Heart left ventricle (tissue), 13 donors: ENCODE measurements around the gene DYNC1H1.

ENCODE experiments used
- CTCF ChIP-seq, 12 donors: fragments of 200-600 bp; sonication (generic) in 4 of 12; IDR thresholded peaks; one replicate each; pipeline versions ENCODE4 v1.5.0 to v1.8.0; 2018 to 2022; ENCODE audit warnings: antibody characterized with exemption in 12 of 12, mild to moderate bottlenecking in 5 of 12
- POLR2A ChIP-seq, 2 donors: fragments of 450-650 bp; IDR thresholded peaks; one replicate each; pipeline ENCODE4 v1.6.1; 2017; ENCODE audit warnings: antibody characterized with exemption in 2 of 2, mild to moderate bottlenecking in 2 of 2, moderate library complexity in 2 of 2
- donor health status: ischemic (EF 13 %, LVEDD 7.1; RV severe dilation, severe dysfunction).
- donor health status: DM: no; HTN: yes; CAD: no.
- donor health status: DM: no; HTN: no; CAD: no.
- donor health status: ischemic (EF 25% LVEDD 6.9; RV normal size, moderate dysfunction).
- donor health status: ischemic (EF 25% LVEDD 5.7; RV mildly dilated, moderate dysfunction).
- donor health status: ischemic (EF 35%, LVEDD 5.7; RV mildly dilated, moderate dysfunction).
- donor health status: nonischemic (EF 11% LVEDD 7.7; RV severe dilation, severe dysfunction).
- donor health status: DM: yes; HTN: yes; CAD: no.
- donor health status: PGD.
- donor health status: ischemic (EF 29% LVEDD 5.4; RV normal size, mild dysfunction).
- donor health status: nonischemic (EF 23%, LVEDD 6.1; RV moderate dilation, normal function).

- TF ChIP-seq POLR2A (IDR thresholded peaks at IDR 0.05) (no peak), CTCF (IDR thresholded peaks at IDR 0.05) (no peak)
Observed at GRCh38 chr14:101929096-101929495, 35.3 kb upstream of the DYNC1H1 start.
